Fibroblast of villous mesenchyme (primary cell): ENCODE data around the gene RREB1. TPM values are rescaled to one million over a fixed set of nuclear protein-coding genes. Genes with fewer than 3 reads are reported as not detected.

Experiments
- DNase-seq: peaks from one replicate; pipeline ENCODE4 v3.0.0-alpha.2; 2010; ENCODE audit warnings: low read depth
- H3K4me3 ChIP-seq: 2 replicates; pipeline ENCODE4 v1.5.1; 2011; ENCODE audit warnings: low read depth, mild to moderate bottlenecking, low read length
- total RNA-seq: library from RNA; depleted of rRNA; stranded (reverse); fragments of >200 nt; gene quantifications from 2 replicates; pipeline ENCODE4 v1.2.3, GENCODE V29; 2012
- TF ChIP-seq, protein P1 (sequence below): IDR thresholded peaks from 2 replicates; pipeline ENCODE4 v1.5.1; 2012; ENCODE audit warnings: low read depth, mild to moderate bottlenecking, low read length; ENCODE audit not compliant: insufficient read depth

Gene RREB1
- total RNA-seq, 1 donor, result 26.3 TPM

DNA sequence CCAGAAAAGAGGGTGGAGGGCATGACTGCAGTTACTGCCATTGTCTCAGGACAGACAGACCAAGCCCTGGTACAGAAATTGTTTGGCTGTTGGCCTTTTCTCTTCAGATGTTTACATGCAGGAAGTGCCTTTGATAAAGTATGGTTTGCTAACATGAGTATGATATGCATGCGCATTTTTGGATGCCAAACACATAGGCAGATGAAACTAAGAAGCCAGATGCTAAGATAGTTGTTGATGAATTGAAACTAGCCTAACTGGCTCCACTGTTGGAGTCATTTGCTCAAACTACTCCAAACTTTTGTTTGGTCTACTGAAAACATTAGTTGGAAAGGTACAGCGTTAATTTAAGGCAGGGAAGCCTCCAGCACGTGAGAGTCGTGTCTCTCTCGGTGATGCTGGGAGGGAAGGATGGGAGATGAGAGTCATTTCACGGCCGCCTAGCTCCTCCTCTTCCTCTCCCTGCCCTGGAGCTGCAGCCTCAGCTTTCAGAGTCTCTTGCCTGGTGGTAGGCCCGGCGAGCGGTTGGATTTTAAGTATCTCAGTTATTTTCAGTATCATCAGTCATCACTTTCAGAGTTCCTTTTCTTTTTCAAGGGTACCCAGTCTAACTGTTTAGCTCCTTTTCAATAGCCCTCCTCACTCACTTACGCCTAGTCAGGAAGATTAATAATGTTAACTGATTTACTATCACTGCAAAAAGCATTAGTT is 29.7 kb downstream of the RREB1 start:
- DNase-seq, result peak; percentile 69
- H3K4me3 ChIP-seq, result peak overlapping the region; percentile 40
- TF ChIP-seq, protein P1, sequence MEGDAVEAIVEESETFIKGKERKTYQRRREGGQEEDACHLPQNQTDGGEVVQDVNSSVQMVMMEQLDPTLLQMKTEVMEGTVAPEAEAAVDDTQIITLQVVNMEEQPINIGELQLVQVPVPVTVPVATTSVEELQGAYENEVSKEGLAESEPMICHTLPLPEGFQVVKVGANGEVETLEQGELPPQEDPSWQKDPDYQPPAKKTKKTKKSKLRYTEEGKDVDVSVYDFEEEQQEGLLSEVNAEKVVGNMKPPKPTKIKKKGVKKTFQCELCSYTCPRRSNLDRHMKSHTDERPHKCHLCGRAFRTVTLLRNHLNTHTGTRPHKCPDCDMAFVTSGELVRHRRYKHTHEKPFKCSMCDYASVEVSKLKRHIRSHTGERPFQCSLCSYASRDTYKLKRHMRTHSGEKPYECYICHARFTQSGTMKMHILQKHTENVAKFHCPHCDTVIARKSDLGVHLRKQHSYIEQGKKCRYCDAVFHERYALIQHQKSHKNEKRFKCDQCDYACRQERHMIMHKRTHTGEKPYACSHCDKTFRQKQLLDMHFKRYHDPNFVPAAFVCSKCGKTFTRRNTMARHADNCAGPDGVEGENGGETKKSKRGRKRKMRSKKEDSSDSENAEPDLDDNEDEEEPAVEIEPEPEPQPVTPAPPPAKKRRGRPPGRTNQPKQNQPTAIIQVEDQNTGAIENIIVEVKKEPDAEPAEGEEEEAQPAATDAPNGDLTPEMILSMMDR, result no peak

DNA sequence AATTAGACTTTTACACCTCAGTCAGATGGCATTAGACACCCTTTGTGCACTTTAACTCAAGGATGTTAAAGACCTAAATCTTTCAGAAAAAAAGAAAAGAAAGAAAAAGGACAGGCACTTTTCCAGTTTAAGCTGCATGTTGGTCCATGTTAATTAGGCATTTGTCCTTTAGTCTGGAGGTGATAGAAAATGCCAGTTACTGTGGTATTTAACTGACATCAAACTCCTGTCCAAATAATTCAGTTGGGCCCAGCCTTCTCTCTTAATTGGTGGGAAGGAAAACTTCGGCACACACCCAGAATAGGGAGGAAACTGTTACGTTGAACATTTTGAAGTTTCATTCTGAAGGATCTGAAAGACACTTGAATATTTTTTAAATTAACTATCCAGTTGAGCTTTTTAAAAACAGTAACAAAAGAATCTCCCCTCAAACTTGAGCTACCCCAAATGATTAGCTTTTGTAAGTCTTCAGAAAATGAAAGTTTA is 30.3 kb downstream of the RREB1 start:
- TF ChIP-seq, protein P1, result no peak
- peak overlapping the region; percentile 40 for H3K4me3 ChIP-seq
- no peak for DNase-seq

DNA sequence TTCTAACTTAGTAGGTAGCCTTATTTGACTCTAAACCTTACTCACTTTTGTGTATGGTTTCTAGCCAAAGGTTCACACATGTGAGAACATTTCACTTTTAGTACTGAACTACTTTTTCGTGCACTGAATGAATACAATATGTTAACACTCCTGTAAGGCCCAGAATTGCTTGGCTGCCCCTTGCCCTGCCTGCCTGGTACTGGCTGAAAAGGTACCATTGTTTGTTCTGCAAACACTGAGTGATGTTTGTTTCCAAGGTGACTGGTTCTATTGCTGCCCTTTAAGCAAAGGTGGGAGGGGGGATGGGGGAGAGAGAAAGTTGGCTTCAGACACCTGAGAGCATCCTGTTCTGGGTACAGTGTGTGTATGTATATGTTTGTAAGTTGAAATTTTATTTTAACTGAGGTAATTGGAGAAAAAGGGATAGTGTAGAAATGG is 31.2 kb downstream of the RREB1 start:
- no peak for DNase-seq
- TF ChIP-seq, protein P1, result no peak
- no peak overlapping the region for H3K4me3 ChIP-seq

DNA sequence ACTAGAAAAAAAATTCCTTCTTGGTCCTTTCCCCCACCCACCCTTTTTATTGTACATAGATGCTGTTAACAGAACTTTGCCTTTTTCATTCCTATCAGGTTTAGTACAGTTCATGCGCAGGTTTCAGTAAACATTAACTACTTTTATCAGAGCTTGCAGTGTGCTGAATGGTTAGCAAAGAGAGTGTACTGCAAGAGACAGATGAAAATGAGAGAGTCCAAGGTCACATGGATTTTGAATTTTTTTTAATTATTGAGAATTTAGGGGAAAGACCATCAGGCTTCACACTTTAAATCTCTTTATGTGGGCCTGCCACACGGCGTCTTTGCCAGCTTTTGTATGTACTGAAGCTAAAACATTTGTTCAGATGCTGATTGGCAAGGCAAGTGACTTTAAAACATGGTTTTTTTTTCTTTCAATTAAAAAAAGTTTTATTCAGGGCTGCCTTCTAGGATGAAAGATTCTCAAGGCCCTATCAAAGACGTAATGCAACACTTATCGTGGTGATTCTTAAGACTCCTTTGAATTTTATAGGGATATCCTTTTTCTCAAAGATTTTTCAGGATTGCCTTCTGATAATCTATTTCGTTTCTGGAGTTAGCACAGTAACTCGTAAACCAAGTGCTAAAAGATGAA is 32.2 kb downstream of the RREB1 start:
- no peak overlapping the region for H3K4me3 ChIP-seq
- TF ChIP-seq, protein P1, result no peak

DNA sequence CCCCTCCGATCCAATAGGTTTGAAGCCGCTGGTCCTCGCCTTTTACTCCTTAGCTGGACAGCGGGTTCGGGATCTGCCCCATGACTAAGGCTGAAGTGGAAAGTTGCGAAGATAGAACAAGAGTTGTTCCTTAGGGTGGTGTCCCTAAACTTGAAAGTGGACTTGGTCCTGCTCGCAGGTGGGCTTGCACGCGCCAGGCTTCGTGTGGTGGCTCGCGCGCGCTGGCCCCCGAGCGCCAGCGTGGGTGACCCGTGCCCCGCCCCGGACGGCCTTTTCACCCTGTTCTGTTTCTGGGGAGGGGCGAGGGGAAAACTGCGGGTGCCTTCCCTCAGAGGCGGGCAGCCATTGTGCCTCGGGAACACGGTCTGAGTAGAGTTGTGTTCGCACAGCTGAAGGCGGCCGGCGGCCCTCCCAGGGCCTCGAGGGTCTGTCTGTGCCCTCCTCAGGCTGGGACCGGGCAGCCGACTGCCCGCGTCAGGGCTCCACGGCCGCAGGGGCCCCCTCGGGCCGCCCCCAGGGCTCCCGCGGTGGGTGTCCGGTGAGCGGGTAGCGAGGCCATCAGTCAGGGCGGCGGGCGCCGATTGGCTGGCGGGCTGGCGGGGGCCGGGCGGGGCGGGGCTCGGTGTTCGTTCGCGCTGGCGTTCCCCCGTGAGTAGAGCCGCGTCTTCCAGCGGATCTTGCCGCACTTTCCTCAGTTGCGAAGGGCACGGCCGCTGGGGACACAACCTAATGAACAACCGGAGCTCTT is 33.0 kb downstream of the RREB1 start:
- peak overlapping the region; percentile 69 for H3K4me3 ChIP-seq
- TF ChIP-seq, protein P1, result no peak
- peak; percentile 78 for DNase-seq

More for the DNA sequence above, 32.2 kb downstream of the RREB1 start:
- no peak for DNase-seq

DNA sequence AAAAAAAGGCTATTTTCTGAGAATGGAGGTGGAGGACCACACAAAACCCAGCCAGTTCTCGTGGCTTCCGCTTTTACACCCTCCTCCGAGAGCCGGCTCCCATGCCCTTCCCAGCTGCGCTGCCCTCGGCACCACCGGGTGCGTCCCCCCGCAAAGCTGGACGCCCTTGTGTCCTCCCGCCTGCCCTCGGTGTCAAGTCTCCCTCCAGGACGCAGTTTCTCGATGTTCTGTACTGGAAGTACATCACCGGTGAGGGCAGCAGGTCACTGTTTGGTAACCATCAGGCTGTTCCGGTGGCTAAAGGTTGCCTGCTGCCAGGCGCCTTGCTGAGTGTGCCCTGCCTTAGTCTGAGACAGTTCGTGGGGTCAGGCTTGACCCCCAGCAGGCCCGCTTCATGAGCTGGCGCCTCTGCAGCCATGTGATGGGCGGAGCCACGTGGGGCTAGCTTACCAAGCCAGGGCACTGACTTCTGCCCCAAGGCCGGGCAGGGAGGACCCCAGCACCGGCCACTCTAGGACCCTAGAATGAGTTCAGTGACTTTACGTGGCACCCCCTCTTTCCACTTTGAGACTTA is 34.6 kb downstream of the RREB1 start:
- DNase-seq, result no peak
- TF ChIP-seq, protein P1, result no peak
- H3K4me3 ChIP-seq, result no peak overlapping the region
